Measurements from ENCODE around the gene MTMR3. TPM values are rescaled to one million over a fixed set of nuclear protein-coding genes. Genes with fewer than 3 reads are reported as not detected.
A peak's percentile ranks its signal among the peaks of the same experiment; 100 is the strongest.

MTMR3 gene
- total RNA-seq, 1 donor from 2014 or later: 30.3 TPM

DNA sequence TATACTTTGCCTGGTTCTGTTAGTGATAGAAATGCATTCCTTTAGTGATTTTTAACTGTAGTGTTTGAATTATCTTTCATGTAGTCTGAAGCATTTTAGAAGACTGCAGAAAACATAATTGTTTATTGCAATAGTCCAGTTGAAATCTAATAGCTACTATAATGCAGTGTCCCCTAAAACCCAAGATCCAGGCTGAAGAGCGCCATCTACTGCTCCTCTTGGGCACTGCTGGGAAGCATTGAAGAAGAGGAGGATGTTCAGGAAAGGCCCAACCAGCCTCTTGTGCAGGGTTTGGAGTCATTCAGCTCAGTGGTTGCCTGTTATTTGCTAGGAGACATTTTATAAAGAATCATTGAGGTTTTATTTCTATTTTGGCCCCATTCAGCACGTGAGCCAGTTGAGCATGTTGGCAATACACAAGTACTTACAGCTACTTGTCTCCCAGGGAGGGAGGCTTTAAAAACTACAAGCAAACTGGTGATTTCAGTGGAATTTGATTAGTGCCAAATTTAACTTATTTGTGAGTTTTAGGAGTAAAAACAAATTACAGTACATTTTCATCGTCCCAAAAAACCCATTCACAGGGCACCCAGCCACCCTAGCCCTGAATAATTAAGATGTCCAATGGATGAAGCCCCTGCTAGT, 122.4 kb downstream of the MTMR3 start:
- DNase-seq (ENCODE audit: low read depth): peak; percentile 57
- Histone ChIP-seq H3K27me3 (ENCODE audit: control insufficient read depth, insufficient read depth, low read length) (no peaks in the 10 kb centered on the region), H3K4me3 (ENCODE audit: low read depth, low read length) (no peak overlapping the region), H3K36me3 (ENCODE audit: control insufficient read depth, insufficient read depth, low read length) (peaks cover 7% of the 10 kb centered on the region)
- TF ChIP-seq, protein P1, sequence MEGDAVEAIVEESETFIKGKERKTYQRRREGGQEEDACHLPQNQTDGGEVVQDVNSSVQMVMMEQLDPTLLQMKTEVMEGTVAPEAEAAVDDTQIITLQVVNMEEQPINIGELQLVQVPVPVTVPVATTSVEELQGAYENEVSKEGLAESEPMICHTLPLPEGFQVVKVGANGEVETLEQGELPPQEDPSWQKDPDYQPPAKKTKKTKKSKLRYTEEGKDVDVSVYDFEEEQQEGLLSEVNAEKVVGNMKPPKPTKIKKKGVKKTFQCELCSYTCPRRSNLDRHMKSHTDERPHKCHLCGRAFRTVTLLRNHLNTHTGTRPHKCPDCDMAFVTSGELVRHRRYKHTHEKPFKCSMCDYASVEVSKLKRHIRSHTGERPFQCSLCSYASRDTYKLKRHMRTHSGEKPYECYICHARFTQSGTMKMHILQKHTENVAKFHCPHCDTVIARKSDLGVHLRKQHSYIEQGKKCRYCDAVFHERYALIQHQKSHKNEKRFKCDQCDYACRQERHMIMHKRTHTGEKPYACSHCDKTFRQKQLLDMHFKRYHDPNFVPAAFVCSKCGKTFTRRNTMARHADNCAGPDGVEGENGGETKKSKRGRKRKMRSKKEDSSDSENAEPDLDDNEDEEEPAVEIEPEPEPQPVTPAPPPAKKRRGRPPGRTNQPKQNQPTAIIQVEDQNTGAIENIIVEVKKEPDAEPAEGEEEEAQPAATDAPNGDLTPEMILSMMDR (IDR thresholded peaks at IDR 0.05; ENCODE audit: insufficient read depth, low read length, severe bottlenecking): peak; percentile 82
- no peak for FAIRE-seq

DNA sequence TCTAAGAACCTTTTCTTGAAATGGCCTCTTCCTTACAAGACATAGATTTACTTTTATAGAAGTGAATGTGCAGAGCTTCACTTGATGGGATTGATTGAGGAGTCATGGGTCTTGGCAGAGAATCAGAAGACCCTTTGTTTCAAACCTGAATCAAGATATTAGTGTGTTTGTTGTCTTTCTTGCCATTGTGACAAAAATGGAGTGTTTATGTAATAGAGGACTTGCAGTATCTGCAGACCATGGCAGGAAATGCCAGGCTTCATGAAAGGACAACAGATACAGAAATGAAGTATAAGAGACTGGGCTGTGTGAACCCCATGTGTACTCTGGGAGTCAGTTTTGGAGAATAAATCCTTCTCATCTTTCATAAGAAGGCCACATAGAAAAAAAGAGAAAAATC, 124.4 kb downstream of the MTMR3 start:
- TF ChIP-seq, protein P1 (IDR thresholded peaks at IDR 0.05; ENCODE audit: insufficient read depth, low read length, severe bottlenecking): no peak

DNA sequence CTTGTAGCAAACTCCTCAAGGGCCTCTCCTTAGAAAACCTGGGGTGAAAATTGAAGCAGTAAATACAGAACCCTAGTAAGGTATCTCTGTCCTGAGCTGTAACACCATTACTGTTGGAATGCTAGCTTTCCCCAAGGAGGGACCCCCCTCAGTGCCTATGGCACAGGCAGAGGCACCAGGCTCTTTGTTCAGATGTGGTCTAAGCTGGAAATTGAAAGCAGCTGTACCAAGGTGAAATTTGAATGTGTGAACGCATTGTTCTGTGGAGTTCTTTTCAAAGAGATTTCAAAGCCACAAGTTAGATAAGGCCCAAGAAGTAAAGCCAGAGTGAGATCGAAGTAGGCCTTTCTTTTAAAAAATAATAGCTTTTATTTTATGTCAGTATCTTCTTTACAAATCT, 125.4 kb downstream of the MTMR3 start:
- DNase-seq (ENCODE audit: low read depth): no peak
- FAIRE-seq: no peak
- Histone ChIP-seq H3K4me3 (ENCODE audit: low read depth, low read length) (no peak overlapping the region), H3K27me3 (ENCODE audit: control insufficient read depth, insufficient read depth, low read length) (no peaks in the 10 kb centered on the region), H3K36me3 (ENCODE audit: control insufficient read depth, insufficient read depth, low read length) (peaks cover 12% of the 10 kb centered on the region)
- TF ChIP-seq, protein P1 (IDR thresholded peaks at IDR 0.05; ENCODE audit: insufficient read depth, low read length, severe bottlenecking): no peak

More for the DNA sequence above, 124.4 kb downstream of the MTMR3 start:
- H3K36me3 ChIP-seq (ENCODE audit: control insufficient read depth, insufficient read depth, low read length): peaks cover 10% of the 10 kb centered on the region
- DNase-seq (ENCODE audit: low read depth) (no peak), FAIRE-seq (no peak)
- H3K4me3 ChIP-seq (ENCODE audit: low read depth, low read length): no peak overlapping the region
- H3K27me3 ChIP-seq (ENCODE audit: control insufficient read depth, insufficient read depth, low read length): no peaks in the 10 kb centered on the region

DNA sequence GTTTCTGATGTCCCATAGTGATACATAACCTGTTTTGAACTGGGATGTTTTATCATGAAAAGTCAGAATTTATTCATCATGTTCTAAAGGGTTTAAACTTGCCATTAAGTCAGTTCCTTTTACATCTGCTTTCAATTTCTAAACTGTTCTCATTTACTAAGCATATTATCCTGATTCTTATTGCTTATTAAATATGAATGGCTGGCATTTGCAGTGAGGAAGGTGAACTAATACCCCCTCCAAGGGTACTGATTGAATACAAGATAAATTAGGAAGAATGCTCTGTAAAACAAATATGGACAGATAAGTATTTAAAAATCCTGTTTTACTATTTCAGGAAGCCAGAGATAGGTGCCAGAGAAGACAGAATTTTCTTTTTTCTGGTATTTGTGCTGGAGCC, 126.5 kb downstream of the MTMR3 start:
- no peak for DNase-seq (ENCODE audit: low read depth)
- TF ChIP-seq, protein P1 (IDR thresholded peaks at IDR 0.05; ENCODE audit: insufficient read depth, low read length, severe bottlenecking): no peak
- H3K36me3 ChIP-seq (ENCODE audit: control insufficient read depth, insufficient read depth, low read length): peaks cover 14% of the 10 kb centered on the region
- FAIRE-seq: no peak
- no peaks in the 10 kb centered on the region for H3K27me3 ChIP-seq (ENCODE audit: control insufficient read depth, insufficient read depth, low read length)
- no peak overlapping the region for H3K4me3 ChIP-seq (ENCODE audit: low read depth, low read length)

DNA sequence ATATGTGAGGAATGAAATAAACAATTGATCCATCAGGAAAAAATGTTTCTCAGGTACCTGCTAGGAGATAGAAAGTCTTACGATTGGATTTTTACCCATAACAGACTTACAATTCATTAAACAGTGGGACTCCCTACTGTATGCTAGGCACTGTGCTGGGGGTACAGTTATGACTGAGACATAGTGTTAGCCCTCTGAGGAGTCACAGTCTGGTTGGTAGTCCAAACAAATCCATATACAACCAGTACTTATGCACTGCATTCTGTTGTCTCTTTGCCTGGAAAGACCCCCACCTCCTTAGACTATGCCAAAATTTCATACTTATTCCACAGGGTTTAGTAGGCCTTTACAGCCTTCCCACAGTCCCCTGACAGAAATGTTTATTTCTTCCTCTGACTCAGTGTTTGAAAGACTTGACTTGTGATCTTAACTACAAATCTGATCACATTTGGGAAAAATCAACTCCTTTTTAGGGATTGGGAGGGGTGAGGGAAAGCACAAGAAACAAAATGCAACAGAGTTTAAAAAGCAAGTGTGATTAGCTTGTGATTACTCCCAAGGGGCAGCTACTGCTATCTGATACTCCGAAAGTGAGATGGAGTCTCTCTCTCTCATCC, 127.9 kb downstream of the MTMR3 start:
- Histone ChIP-seq H3K27me3 (ENCODE audit: control insufficient read depth, insufficient read depth, low read length) (no peaks in the 10 kb centered on the region), H3K36me3 (ENCODE audit: control insufficient read depth, insufficient read depth, low read length) (peaks cover 18% of the 10 kb centered on the region), H3K4me3 (ENCODE audit: low read depth, low read length) (no peak overlapping the region)
- FAIRE-seq: no peak
- DNase-seq (ENCODE audit: low read depth): no peak
- TF ChIP-seq, protein P1 (IDR thresholded peaks at IDR 0.05; ENCODE audit: insufficient read depth, low read length, severe bottlenecking): no peak
